GM23248 (cell line): ENCODE measurements around the gene HP. TPM values are rescaled to one million over a fixed set of nuclear protein-coding genes. Genes with fewer than 3 reads are reported as not detected.

Source experiments
- DNase-seq: peaks from one replicate; pipeline ENCODE4 v3.0.0-alpha.2; 2015
- H2AFZ ChIP-seq: fragments of 200-600 bp; sonication (generic); 2 replicates; pipeline ENCODE4 v1.6.1; 2016; ENCODE audit warnings: antibody characterized with exemption
- H3F3A ChIP-seq: fragments of 200-600 bp; sonication (generic); 2 replicates; pipeline ENCODE4 v1.6.1; 2016; ENCODE audit warnings: mild to moderate bottlenecking, antibody characterized with exemption, mixed run types; ENCODE audit not compliant: insufficient read depth
- H3K27ac ChIP-seq: fragments of 200-600 bp; sonication (generic); 2 replicates; pipeline ENCODE4 v1.5.1; 2016; ENCODE audit warnings: mild to moderate bottlenecking
- H3K27me3 ChIP-seq: fragments of 200-600 bp; sonication (generic); replicated peaks from 2 replicates; pipeline ENCODE4 v1.6.1; 2016; ENCODE audit warnings: mild to moderate bottlenecking; ENCODE audit not compliant: insufficient read depth
- H3K36me3 ChIP-seq: fragments of 200-600 bp; sonication (generic); 2 replicates; pipeline ENCODE4 v1.6.1; 2016; ENCODE audit warnings: low read depth, mild to moderate bottlenecking
- H3K4me1 ChIP-seq: fragments of 200-600 bp; sonication (generic); 2 replicates; pipeline ENCODE4 v1.6.1; 2016; ENCODE audit warnings: mild to moderate bottlenecking; ENCODE audit not compliant: insufficient read depth
- H3K4me2 ChIP-seq: fragments of 200-600 bp; sonication (generic); one replicate; pipeline ENCODE4 v1.6.1; 2016; ENCODE audit warnings: mild to moderate bottlenecking; ENCODE audit not compliant: unreplicated experiment
- H3K4me3 ChIP-seq: fragments of 200-600 bp; sonication (generic); 2 replicates; pipeline ENCODE4 v1.5.1; 2016; ENCODE audit warnings: mild to moderate bottlenecking
- H3K79me2 ChIP-seq: fragments of 200-600 bp; sonication (generic); 2 replicates; pipeline ENCODE4 v1.6.1; 2016; ENCODE audit warnings: mild to moderate bottlenecking; ENCODE audit not compliant: insufficient read depth
- H3K9ac ChIP-seq: fragments of 200-600 bp; sonication (generic); 2 replicates; pipeline ENCODE4 v1.6.1; 2016; ENCODE audit warnings: mild to moderate bottlenecking
- H3K9me2 ChIP-seq: fragments of 200-600 bp; sonication (generic); 2 replicates; pipeline ENCODE4 v1.6.1; 2016; ENCODE audit warnings: mixed run types, mild to moderate bottlenecking, moderate library complexity; ENCODE audit not compliant: insufficient read depth
- H3K9me3 ChIP-seq: fragments of 200-600 bp; sonication (generic); one replicate; pipeline ENCODE4 v1.6.1; 2017; ENCODE audit warnings: low read depth
- H4K20me1 ChIP-seq: fragments of 200-600 bp; sonication (generic); 2 replicates; pipeline ENCODE4 v1.6.0; 2016; ENCODE audit not compliant: insufficient read depth
- EZH2 ChIP-seq: fragments of 200-600 bp; sonication (generic); IDR thresholded peaks from 2 replicates; pipeline ENCODE4 v1.6.1; 2018; ENCODE audit warnings: antibody characterized with exemption, mild to moderate bottlenecking; ENCODE audit not compliant: insufficient read depth, poor library complexity, severe bottlenecking
- EZH2phosphoT487 ChIP-seq: fragments of 200-600 bp; sonication (generic); IDR thresholded peaks from 2 replicates; pipeline ENCODE4 v1.6.1; 2018; ENCODE audit warnings: antibody characterized with exemption, moderate library complexity, mild to moderate bottlenecking, low read depth; ENCODE audit not compliant: insufficient read depth
- WGBS, 2 experiments: methylation state at CpG; one replicate each; pipeline ENCODE4 v1.1.6; 2015 to 2017; ENCODE audit warnings: low lambda C conversion rate in 2 of 2, low coverage in 1 of 2; ENCODE audit errors: missing lambda C conversion rate in 2 of 2; 5-methylcytosine and 5-hydroxymethylcytosine counted together
- in situ Hi-C: fragments of 300-500 bp; cut with MboI; formaldehyde crosslinking; loops from 2 replicates; pipeline ENCODE4 v1.15.0; 2020
- polyA plus RNA-seq: library from polyadenylated mRNA; unstranded; fragments of >200 nt; fragmentation: Nextera tagmentation; extraction: Ambion mirVana; gene quantifications from 2 replicates; pipeline ENCODE4 v1.2.1, GENCODE V29; 2016
- total RNA-seq: library from RNA; depleted of rRNA; stranded (reverse); fragments of >200 nt; shearing (Covaris generic); gene quantifications from 2 replicates; pipeline ENCODE4 v1.2.3, GENCODE V29; 2014

The HP gene
- total and polyA plus RNA-seq, 2 experiments from 2014 or later, result not detected

DNA sequence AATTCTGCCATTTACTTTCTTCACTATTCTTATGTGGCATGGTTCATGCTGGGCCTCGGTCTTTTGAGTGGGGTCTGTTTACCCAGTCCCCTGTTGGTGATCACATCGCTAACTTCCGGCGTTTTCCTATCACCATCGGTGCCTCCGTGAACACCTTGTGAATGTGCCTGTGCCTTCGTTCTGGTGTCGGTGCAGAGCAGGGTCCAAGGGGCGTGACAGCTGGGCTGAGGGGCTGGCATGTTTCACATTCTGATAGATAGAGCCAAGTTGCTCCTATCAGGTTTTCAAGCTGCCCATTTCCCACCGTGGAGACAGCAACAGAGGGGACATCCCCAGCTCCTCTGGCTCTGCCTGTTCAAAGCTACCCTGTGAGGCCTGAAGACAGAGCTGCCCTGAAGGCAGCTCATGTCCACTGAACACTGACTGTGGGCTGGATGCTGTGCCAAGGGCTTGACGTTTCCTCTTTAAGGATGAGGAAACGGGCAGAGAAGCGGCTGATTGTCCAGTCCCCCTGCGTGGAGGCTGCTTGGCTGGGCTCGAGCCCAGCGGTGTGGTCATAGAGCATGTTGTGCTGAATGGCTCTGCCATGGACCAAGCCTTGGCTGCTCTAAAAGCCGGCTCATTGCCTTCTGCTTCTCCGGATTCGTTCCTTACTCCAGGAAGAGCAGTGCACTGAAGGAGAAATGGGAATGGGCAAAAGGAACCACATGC is 28.7 kb upstream of the HP start:
- Histone ChIP-seq H3K4me3 (no peak overlapping the region), H3K9me3 (no peaks in the 10 kb centered on the region), H3F3A (no peaks in the 10 kb centered on the region), H2AFZ (no peak overlapping the region), H3K79me2 (no peaks in the 10 kb centered on the region), H3K36me3 (no peaks in the 10 kb centered on the region), H3K27me3 (no peaks in the 10 kb centered on the region), H4K20me1 (no peaks in the 10 kb centered on the region), H3K4me2 (no peak overlapping the region), H3K4me1 (no peaks in the 10 kb centered on the region), H3K9me2 (no peaks in the 10 kb centered on the region), H3K9ac (no peak overlapping the region), H3K27ac (no peak overlapping the region)
- TF ChIP-seq EZH2phosphoT487 (no peak), EZH2 (no peak)
- WGBS, 2 experiments, result 86 to 89% methylated on average over 19 of the region's 19 CpGs
- in situ Hi-C loops, result no loop called here
- DNase-seq, result no peak

DNA sequence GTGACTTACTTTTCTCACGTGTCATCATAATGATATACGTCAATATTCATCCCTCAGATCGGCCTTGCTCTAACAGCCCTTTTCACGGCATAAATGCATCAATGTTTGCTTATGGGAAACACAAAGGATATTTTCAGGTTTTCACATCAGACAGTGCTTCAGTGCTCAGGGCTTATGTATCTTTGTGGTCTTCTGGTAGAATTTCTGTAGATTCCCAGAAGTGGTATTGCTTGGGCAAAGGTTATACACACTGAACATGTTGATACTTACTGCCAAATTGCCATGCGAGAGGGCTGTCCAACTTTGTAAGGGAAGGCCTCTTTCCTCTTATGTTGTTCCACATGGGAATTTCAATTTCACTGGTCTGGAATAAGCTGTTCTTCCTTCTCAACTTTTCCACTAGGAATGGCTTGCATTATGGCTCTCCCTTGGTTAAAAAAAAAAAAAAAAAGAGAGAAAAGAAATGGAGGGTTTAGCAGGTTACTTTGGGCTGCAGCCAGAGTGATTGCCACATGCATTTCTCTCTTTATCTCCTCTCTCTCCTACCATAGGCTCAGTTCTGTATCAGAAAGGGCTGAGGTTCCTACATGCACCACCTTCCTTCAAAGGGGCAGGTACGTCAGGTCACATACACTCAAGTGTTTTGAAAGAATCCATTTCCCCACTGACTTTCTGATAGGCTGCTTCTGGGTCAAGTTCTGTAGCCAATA is 26.5 kb upstream of the HP start:
- no peak for DNase-seq
- no peaks in the 10 kb centered on the region for H3K27me3 ChIP-seq
- H3K4me1 ChIP-seq, result no peaks in the 10 kb centered on the region
- no peak overlapping the region for H3K4me3 ChIP-seq
- no peak overlapping the region for H3K9ac ChIP-seq
- WGBS, 2 experiments, result 95 to 96% methylated on average over 6 of the region's 6 CpGs
- H2AFZ ChIP-seq, result no peak overlapping the region
- H3K79me2 ChIP-seq, result no peaks in the 10 kb centered on the region
- TF ChIP-seq EZH2, result no peak
- TF ChIP-seq EZH2phosphoT487, result no peak
- in situ Hi-C loops, result no loop called here
- H3K4me2 ChIP-seq, result no peak overlapping the region
- no peaks in the 10 kb centered on the region for H3K9me3 ChIP-seq
- no peaks in the 10 kb centered on the region for H3K9me2 ChIP-seq
- no peaks in the 10 kb centered on the region for H3F3A ChIP-seq
- no peaks in the 10 kb centered on the region for H3K36me3 ChIP-seq
- H4K20me1 ChIP-seq, result no peaks in the 10 kb centered on the region
- no peak overlapping the region for H3K27ac ChIP-seq

DNA sequence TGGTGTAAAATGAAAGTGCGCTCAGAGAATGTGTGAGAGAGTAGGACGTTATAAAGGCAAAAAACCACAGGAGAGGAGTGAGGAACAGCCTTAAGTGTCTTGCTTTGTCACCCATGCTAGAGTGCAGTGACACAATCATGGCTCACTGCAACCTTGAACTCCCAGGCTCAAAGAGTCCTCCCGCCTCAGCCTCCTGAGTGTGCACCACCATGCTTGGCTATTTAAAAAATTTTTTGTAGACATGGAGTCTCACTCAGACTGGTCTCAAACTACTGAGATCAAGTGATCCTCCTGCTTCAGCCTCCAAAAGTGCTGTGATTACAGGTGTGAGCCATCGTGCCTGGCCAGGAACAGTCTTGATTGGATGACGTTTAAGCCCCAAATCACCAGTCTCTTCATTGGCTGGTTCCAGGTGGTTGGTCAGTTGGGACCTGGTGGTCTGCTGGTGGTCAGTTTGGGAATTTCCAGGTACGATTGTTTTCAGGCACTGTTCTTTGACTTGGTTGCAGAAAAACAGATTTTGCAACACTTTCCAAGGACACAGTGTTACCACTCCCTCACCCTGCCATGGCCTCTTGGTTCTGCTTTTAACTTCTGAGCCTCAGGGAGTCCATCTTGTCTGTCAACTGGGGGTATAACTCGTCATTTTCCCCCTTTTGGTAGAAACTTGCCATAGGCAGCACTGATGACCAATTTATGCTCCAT is 24.6 kb upstream of the HP start:
- Histone ChIP-seq H3K9me2 (no peaks in the 10 kb centered on the region), H3K27ac (no peak overlapping the region), H3K27me3 (no peaks in the 10 kb centered on the region), H3K79me2 (no peaks in the 10 kb centered on the region), H3K4me3 (no peak overlapping the region), H3K36me3 (no peaks in the 10 kb centered on the region), H3K4me2 (no peak overlapping the region), H3K9ac (no peak overlapping the region), H3K9me3 (no peaks in the 10 kb centered on the region), H3F3A (no peaks in the 10 kb centered on the region), H2AFZ (no peak overlapping the region), H3K4me1 (no peaks in the 10 kb centered on the region), H4K20me1 (no peaks in the 10 kb centered on the region)
- no peak for DNase-seq
- in situ Hi-C loops, result no loop called here
- WGBS, 2 experiments, result 80 to 85% methylated on average over 7 of the region's 7 CpGs
- no peak for TF ChIP-seq EZH2
- TF ChIP-seq EZH2phosphoT487, result no peak

DNA sequence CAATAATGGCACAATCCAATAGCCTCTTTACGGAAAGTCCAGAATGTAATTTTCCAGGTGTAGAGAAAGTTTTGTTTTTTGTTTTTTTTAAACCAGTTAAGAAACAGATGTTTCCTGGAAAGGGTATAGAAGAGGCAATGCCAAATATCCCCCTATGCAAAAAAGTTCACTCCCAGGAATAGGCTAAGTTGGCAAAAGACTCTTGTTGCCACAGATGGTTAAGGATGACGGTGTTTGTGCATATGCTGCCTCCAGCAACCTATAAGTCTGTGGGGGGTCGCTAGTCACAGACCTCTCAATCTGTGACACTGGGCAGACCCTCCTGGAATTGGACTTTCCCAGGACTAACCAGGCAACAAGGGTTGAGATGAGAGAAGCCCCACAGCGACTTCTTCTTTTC is 20.9 kb upstream of the HP start:
- 75 to 81% methylated on average over 4 of the region's 4 CpGs for WGBS, 2 experiments
- Histone ChIP-seq H3K27ac (no peak overlapping the region), H3K9ac (no peak overlapping the region), H3K9me3 (no peaks in the 10 kb centered on the region), H3K9me2 (no peaks in the 10 kb centered on the region), H3K79me2 (no peaks in the 10 kb centered on the region), H3K27me3 (no peaks in the 10 kb centered on the region), H3K4me1 (no peaks in the 10 kb centered on the region), H3F3A (no peaks in the 10 kb centered on the region), H2AFZ (no peak overlapping the region), H3K36me3 (no peaks in the 10 kb centered on the region), H3K4me2 (no peak overlapping the region), H3K4me3 (no peak overlapping the region), H4K20me1 (no peaks in the 10 kb centered on the region)
- TF ChIP-seq EZH2, result no peak
- in situ Hi-C loops, result no loop called here
- no peak for DNase-seq
